ENCODE measurements around the gene KLHL24.
"Not testable (repeated sequence)": the region's sequence is repeated elsewhere in the genome, so short reads cannot be mapped to it uniquely, and the experiment has no call there.

Gene KLHL24

GRCh38 chr3:183697610-183698317 lies 62.3 kb downstream of the KLHL24 start, which contains the start of gene YEATS2:
TSS of gene YEATS2 (plus strand) at chr3:183697797. CDS start at chr3:183715163, 17,366 bp downstream.
- DNase-seq = no peak

- DNase-seq = no peak
Measured at GRCh38 chr3:183698318-183698751, 62.9 kb downstream of the KLHL24 start.

- DNase-seq = no peak
Measured at GRCh38 chr3:183698756-183699155, 63.3 kb downstream of the KLHL24 start.

- no peak for DNase-seq
Measured at GRCh38 chr3:183699238-183699947, 64.0 kb downstream of the KLHL24 start.

- no peak for DNase-seq
Measured at GRCh38 chr3:183701744-183702143, 66.3 kb downstream of the KLHL24 start.

GRCh38 chr3:183703892-183704291 lies 68.5 kb downstream of the KLHL24 start:
- not testable (repeated sequence) for DNase-seq

- no peak for DNase-seq
Measured at GRCh38 chr3:183710231-183710630, 74.8 kb downstream of the KLHL24 start.

GRCh38 chr3:183711516-183711915 lies 76.1 kb downstream of the KLHL24 start:
- DNase-seq = no peak

- DNase-seq = no peak
Measured at GRCh38 chr3:183714622-183715021, 79.2 kb downstream of the KLHL24 start.

GRCh38 chr3:183718012-183718411 lies 82.6 kb downstream of the KLHL24 start:
- no peak for DNase-seq

- DNase-seq = no peak
Measured at GRCh38 chr3:183725387-183725786, 90.0 kb downstream of the KLHL24 start.

- no peak for DNase-seq
Measured at GRCh38 chr3:183728204-183728603, 92.8 kb downstream of the KLHL24 start.

- no peak for DNase-seq
Measured at GRCh38 chr3:183730361-183730760, 94.9 kb downstream of the KLHL24 start.

GRCh38 chr3:183731611-183732010 lies 96.2 kb downstream of the KLHL24 start:
- DNase-seq = no peak

GRCh38 chr3:183733553-183733952 lies 98.1 kb downstream of the KLHL24 start:
- DNase-seq = no peak
